ENCODE results near the gene ZNF215.
A peak's percentile ranks its signal among the peaks of the same experiment; 100 is the strongest.

Gene ZNF215

GRCh38 chr11:6911378-6911777, 14.8 kb upstream of the ZNF215 start:
- H3K9me3 ChIP-seq (ENCODE audit: control insufficient read depth, insufficient read depth, low read length) = no peaks in the 10 kb centered on the region
- H3K9ac ChIP-seq (ENCODE audit: low read depth, low read length) = no peak overlapping the region
- H3K4me1 ChIP-seq (ENCODE audit: control insufficient read depth, insufficient read depth, low read length) = no peaks in the 10 kb centered on the region
- H3K36me3 ChIP-seq (ENCODE audit: control insufficient read depth, insufficient read depth, low read length) = no peaks in the 10 kb centered on the region
- no peak overlapping the region for H3K4me3 ChIP-seq (ENCODE audit: low read depth, low read length)
- H3K27me3 ChIP-seq (ENCODE audit: control insufficient read depth, insufficient read depth, low read length) = no peaks in the 10 kb centered on the region

- no peaks in the 10 kb centered on the region for H3K9me3 ChIP-seq (ENCODE audit: control insufficient read depth, insufficient read depth, low read length)
- H3K27me3 ChIP-seq (ENCODE audit: control insufficient read depth, insufficient read depth, low read length) = no peaks in the 10 kb centered on the region
- H3K36me3 ChIP-seq (ENCODE audit: control insufficient read depth, insufficient read depth, low read length) = no peaks in the 10 kb centered on the region
- no peak overlapping the region for H3K9ac ChIP-seq (ENCODE audit: low read depth, low read length)
- no peaks in the 10 kb centered on the region for H3K4me1 ChIP-seq (ENCODE audit: control insufficient read depth, insufficient read depth, low read length)
- H3K4me3 ChIP-seq (ENCODE audit: low read depth, low read length) = no peak overlapping the region
Observed at GRCh38 chr11:6911948-6912347, 14.3 kb upstream of the ZNF215 start.

GRCh38 chr11:6919698-6920097, 6.5 kb upstream of the ZNF215 start:
- no peaks in the 10 kb centered on the region for H3K27me3 ChIP-seq (ENCODE audit: control insufficient read depth, insufficient read depth, low read length)
- no peaks in the 10 kb centered on the region for H3K4me1 ChIP-seq (ENCODE audit: control insufficient read depth, insufficient read depth, low read length)
- no peak overlapping the region for H3K9ac ChIP-seq (ENCODE audit: low read depth, low read length)
- H3K9me3 ChIP-seq (ENCODE audit: control insufficient read depth, insufficient read depth, low read length) = no peaks in the 10 kb centered on the region
- no peak overlapping the region for H3K4me3 ChIP-seq (ENCODE audit: low read depth, low read length)
- H3K36me3 ChIP-seq (ENCODE audit: control insufficient read depth, insufficient read depth, low read length) = no peaks in the 10 kb centered on the region

- Histone ChIP-seq H3K9ac (ENCODE audit: low read depth, low read length) (no peak within 1 kb of the TSS), H3K4me3 (ENCODE audit: low read depth, low read length) (no peak within 1 kb of the TSS), H3K9me3 (ENCODE audit: control insufficient read depth, insufficient read depth, low read length) (no peaks in the 10 kb centered on the region), H3K27me3 (ENCODE audit: control insufficient read depth, insufficient read depth, low read length) (no peaks in the 10 kb centered on the region), H3K36me3 (ENCODE audit: control insufficient read depth, insufficient read depth, low read length) (no peaks in the 10 kb centered on the region), H3K4me1 (ENCODE audit: control insufficient read depth, insufficient read depth, low read length) (no peaks in the 10 kb centered on the region)
Observed at GRCh38 chr11:6920702-6921101, 5.5 kb upstream of the ZNF215 start, which contains the start of gene OR2D3. Gene OR2D3, plus strand, starts transcription at chr11:6921002. Its CDS starts 0 bp downstream, at chr11:6921002.

GRCh38 chr11:6925007-6925577, 1.1 kb upstream of the ZNF215 start:
- no peaks in the 10 kb centered on the region for H3K9me3 ChIP-seq (ENCODE audit: control insufficient read depth, insufficient read depth, low read length)
- peak overlapping the region; percentile 93 for H3K4me3 ChIP-seq (ENCODE audit: low read depth, low read length)
- no peaks in the 10 kb centered on the region for H3K27me3 ChIP-seq (ENCODE audit: control insufficient read depth, insufficient read depth, low read length)
- peaks cover 2% of the 10 kb centered on the region for H3K4me1 ChIP-seq (ENCODE audit: control insufficient read depth, insufficient read depth, low read length)
- no peak overlapping the region for H3K9ac ChIP-seq (ENCODE audit: low read depth, low read length)
- H3K36me3 ChIP-seq (ENCODE audit: control insufficient read depth, insufficient read depth, low read length) = no peaks in the 10 kb centered on the region

- Histone ChIP-seq H3K9ac (ENCODE audit: low read depth, low read length) (no peak overlapping the region), H3K27me3 (ENCODE audit: control insufficient read depth, insufficient read depth, low read length) (no peaks in the 10 kb centered on the region), H3K4me3 (ENCODE audit: low read depth, low read length) (peak overlapping the region; percentile 93), H3K4me1 (ENCODE audit: control insufficient read depth, insufficient read depth, low read length) (peaks cover 2% of the 10 kb centered on the region), H3K36me3 (ENCODE audit: control insufficient read depth, insufficient read depth, low read length) (no peaks in the 10 kb centered on the region), H3K9me3 (ENCODE audit: control insufficient read depth, insufficient read depth, low read length) (no peaks in the 10 kb centered on the region)
Observed at GRCh38 chr11:6925636-6926207, 504 bp upstream of the ZNF215 start.

- peak overlapping the region; percentile 93 for H3K4me3 ChIP-seq (ENCODE audit: low read depth, low read length)
Observed at GRCh38 chr11:6927030-6927617, 898 bp downstream of the ZNF215 start.

GRCh38 chr11:6928916-6929315, 2.7 kb downstream of the ZNF215 start:
- peaks cover 3% of the 10 kb centered on the region for H3K36me3 ChIP-seq (ENCODE audit: control insufficient read depth, insufficient read depth, low read length)
- H3K4me3 ChIP-seq (ENCODE audit: low read depth, low read length) = no peak overlapping the region
- no peak overlapping the region for H3K9ac ChIP-seq (ENCODE audit: low read depth, low read length)
- H3K27me3 ChIP-seq (ENCODE audit: control insufficient read depth, insufficient read depth, low read length) = no peaks in the 10 kb centered on the region
- peaks cover 2% of the 10 kb centered on the region for H3K4me1 ChIP-seq (ENCODE audit: control insufficient read depth, insufficient read depth, low read length)
- H3K9me3 ChIP-seq (ENCODE audit: control insufficient read depth, insufficient read depth, low read length) = no peaks in the 10 kb centered on the region

More at GRCh38 chr11:6927030-6927617, 898 bp downstream of the ZNF215 start:
- Histone ChIP-seq H3K4me1 (ENCODE audit: control insufficient read depth, insufficient read depth, low read length) (peaks cover 2% of the 10 kb centered on the region), H3K27me3 (ENCODE audit: control insufficient read depth, insufficient read depth, low read length) (no peaks in the 10 kb centered on the region), H3K36me3 (ENCODE audit: control insufficient read depth, insufficient read depth, low read length) (peaks cover 1% of the 10 kb centered on the region), H3K9me3 (ENCODE audit: control insufficient read depth, insufficient read depth, low read length) (no peaks in the 10 kb centered on the region), H3K9ac (ENCODE audit: low read depth, low read length) (peak overlapping the region; percentile 86)

GRCh38 chr11:6931146-6931713, 5.0 kb downstream of the ZNF215 start:
- no peaks in the 10 kb centered on the region for H3K9me3 ChIP-seq (ENCODE audit: control insufficient read depth, insufficient read depth, low read length)
- no peaks in the 10 kb centered on the region for H3K4me1 ChIP-seq (ENCODE audit: control insufficient read depth, insufficient read depth, low read length)
- no peaks in the 10 kb centered on the region for H3K27me3 ChIP-seq (ENCODE audit: control insufficient read depth, insufficient read depth, low read length)
- no peak overlapping the region for H3K9ac ChIP-seq (ENCODE audit: low read depth, low read length)
- peaks cover 3% of the 10 kb centered on the region for H3K36me3 ChIP-seq (ENCODE audit: control insufficient read depth, insufficient read depth, low read length)
- H3K4me3 ChIP-seq (ENCODE audit: low read depth, low read length) = no peak overlapping the region

GRCh38 chr11:6932145-6932544, 5.9 kb downstream of the ZNF215 start:
- Histone ChIP-seq H3K4me1 (ENCODE audit: control insufficient read depth, insufficient read depth, low read length) (no peaks in the 10 kb centered on the region), H3K27me3 (ENCODE audit: control insufficient read depth, insufficient read depth, low read length) (no peaks in the 10 kb centered on the region), H3K36me3 (ENCODE audit: control insufficient read depth, insufficient read depth, low read length) (peaks cover 3% of the 10 kb centered on the region), H3K9me3 (ENCODE audit: control insufficient read depth, insufficient read depth, low read length) (no peaks in the 10 kb centered on the region), H3K4me3 (ENCODE audit: low read depth, low read length) (no peak overlapping the region), H3K9ac (ENCODE audit: low read depth, low read length) (no peak overlapping the region)

GRCh38 chr11:6941970-6942369, 15.7 kb downstream of the ZNF215 start:
- Histone ChIP-seq H3K9me3 (ENCODE audit: control insufficient read depth, insufficient read depth, low read length) (no peaks in the 10 kb centered on the region), H3K4me3 (ENCODE audit: low read depth, low read length) (no peak overlapping the region)

GRCh38 chr11:6943131-6943530, 16.9 kb downstream of the ZNF215 start:
- Histone ChIP-seq H3K36me3 (ENCODE audit: control insufficient read depth, insufficient read depth, low read length) (peaks cover 2% of the 10 kb centered on the region), H3K4me1 (ENCODE audit: control insufficient read depth, insufficient read depth, low read length) (no peaks in the 10 kb centered on the region), H3K9me3 (ENCODE audit: control insufficient read depth, insufficient read depth, low read length) (peaks cover 3% of the 10 kb centered on the region), H3K9ac (ENCODE audit: low read depth, low read length) (no peak overlapping the region), H3K4me3 (ENCODE audit: low read depth, low read length) (no peak overlapping the region), H3K27me3 (ENCODE audit: control insufficient read depth, insufficient read depth, low read length) (no peaks in the 10 kb centered on the region)

More at GRCh38 chr11:6941970-6942369, 15.7 kb downstream of the ZNF215 start:
- Histone ChIP-seq H3K4me1 (ENCODE audit: control insufficient read depth, insufficient read depth, low read length) (no peaks in the 10 kb centered on the region), H3K9ac (ENCODE audit: low read depth, low read length) (no peak overlapping the region), H3K27me3 (ENCODE audit: control insufficient read depth, insufficient read depth, low read length) (no peaks in the 10 kb centered on the region), H3K36me3 (ENCODE audit: control insufficient read depth, insufficient read depth, low read length) (peaks cover 2% of the 10 kb centered on the region)
